ENCODE data around the gene RNF2. TPM values are rescaled to one million over a fixed set of nuclear protein-coding genes. Genes with fewer than 3 reads are reported as not detected.

The RNF2 gene
- total RNA-seq, 1 experiment from 2014 or later: 75.3 TPM

GRCh38 chr1:185035258-185035657 lies 10.1 kb upstream of the RNF2 start:
- no peak overlapping the region for H3K4me2 ChIP-seq (ENCODE audit: insufficient read depth, insufficient read length, low read length)
- no peak overlapping the region for H2BK15ac ChIP-seq (ENCODE audit: low read depth, low read length)
- no peak overlapping the region for H2BK12ac ChIP-seq (ENCODE audit: insufficient read length, low read depth, low read length)
- no peak overlapping the region for H4K8ac ChIP-seq (replicated peaks; ENCODE audit: insufficient read length, low read depth, low read length)
- no peak overlapping the region for H3T11ph ChIP-seq (ENCODE audit: low read length)
- no peaks in the 10 kb centered on the region for H3K9me3 ChIP-seq (ENCODE audit: control insufficient read depth, low read depth, low read length)
- no peak overlapping the region for H2AFZ ChIP-seq (ENCODE audit: low read length)
- H3K18ac ChIP-seq (ENCODE audit: insufficient read length, low read depth, low read length): no peak overlapping the region
- H4K20me1 ChIP-seq (ENCODE audit: control insufficient read depth, insufficient read depth, insufficient read length): no peaks in the 10 kb centered on the region
- H3K79me1 ChIP-seq (ENCODE audit: insufficient read depth, low read depth, low read length, poor library complexity, severe bottlenecking): no peaks in the 10 kb centered on the region
- H2BK20ac ChIP-seq (ENCODE audit: low read depth, low read length, poor library complexity, severe bottlenecking): no peak overlapping the region
- Mint-ChIP-seq H3K9me3 (no peaks in the 10 kb centered on the region), H3K4me3 (no peak overlapping the region), H3K27me3 (ENCODE audit: low read depth) (no peaks in the 10 kb centered on the region; the same call in 1 of the 2 replicates), H3K36me3 (ENCODE audit: insufficient read depth in 1 of 3, low read depth in 3 of 3) (no peaks in the 10 kb centered on the region), H3K4me1 (no peaks in the 10 kb centered on the region), H3K27ac (no peak overlapping the region)
- no peak overlapping the region for H3K14ac ChIP-seq (ENCODE audit: insufficient read depth, low read length)
- no peak overlapping the region for H2BK5ac ChIP-seq (ENCODE audit: insufficient read length, low read length)
- H3K23ac ChIP-seq (ENCODE audit: insufficient read length, low read depth, low read length): no peak overlapping the region
- DNase-seq: no peak
- H3K4ac ChIP-seq (ENCODE audit: low read depth, low read length): no peak overlapping the region
- no peak overlapping the region for H2AK5ac ChIP-seq (ENCODE audit: insufficient read length, low read length)
- no peak overlapping the region for H3K56ac ChIP-seq (ENCODE audit: insufficient read length, low read depth, low read length)
- H3K27ac ChIP-seq (ENCODE audit: insufficient read length, low read depth, low read length): no peak overlapping the region
- no peak overlapping the region for H2BK120ac ChIP-seq (ENCODE audit: low read depth, low read length, poor library complexity, severe bottlenecking)
- H3K4me1 ChIP-seq (ENCODE audit: insufficient read depth, low read length): no peaks in the 10 kb centered on the region
- H3K27me3 ChIP-seq (ENCODE audit: insufficient read depth, low read length): no peaks in the 10 kb centered on the region
- no peak overlapping the region for H4K91ac ChIP-seq (ENCODE audit: insufficient read length, low read depth, low read length)
- H3K23me2 ChIP-seq (ENCODE audit: insufficient read length, low read depth, low read length, poor library complexity, severe bottlenecking): no peaks in the 10 kb centered on the region
- H4K5ac ChIP-seq (ENCODE audit: insufficient read length, low read depth, low read length): no peak overlapping the region
- no peak overlapping the region for H3K9ac ChIP-seq (ENCODE audit: extremely low read depth, insufficient read length, low read length)
- no CpG with 5 or more reads among the region's 1 CpG for WGBS (ENCODE audit: extremely low coverage, insufficient read length, low lambda C conversion rate)
- no peak for TF ChIP-seq CTCF (conservative IDR thresholded peaks at IDR 0.05)
- H3K79me2 ChIP-seq (ENCODE audit: insufficient read depth, low read length): no peaks in the 10 kb centered on the region
